ENCODE data around the gene RCAN2.

RCAN2 gene

GRCh38 chr6:46500382-46500781 lies 9.1 kb upstream of the RCAN2 start:
- in situ Hi-C loops (cut with HindIII; ENCODE audit: low sequenced_read_pairs), result no loop called here

GRCh38 chr6:46491628-46492547 lies 639 bp upstream of the RCAN2 start:
- in situ Hi-C loops (cut with HindIII; ENCODE audit: low sequenced_read_pairs), result no loop called here

- in situ Hi-C loops (cut with HindIII; ENCODE audit: low sequenced_read_pairs), result no loop called here
Observed at GRCh38 chr6:46490425-46491200, 636 bp downstream of the RCAN2 start.

- in situ Hi-C loops (cut with HindIII; ENCODE audit: low sequenced_read_pairs), result loop anchor here (5.0 kb wide), 1 partner anchor 94 kb away; no protein-coding TSS in a partner anchor
Observed at GRCh38 chr6:46486181-46486580, 5.1 kb downstream of the RCAN2 start.

GRCh38 chr6:46484081-46484820 lies 7.0 kb downstream of the RCAN2 start:
- in situ Hi-C loops (cut with HindIII; ENCODE audit: low sequenced_read_pairs), result no loop called here

- in situ Hi-C loops (cut with HindIII; ENCODE audit: low sequenced_read_pairs), result no loop called here
Observed at GRCh38 chr6:46476301-46476700, 14.9 kb downstream of the RCAN2 start.

- in situ Hi-C loops (cut with HindIII; ENCODE audit: low sequenced_read_pairs), result no loop called here
Observed at GRCh38 chr6:46473881-46474280, 17.4 kb downstream of the RCAN2 start.

GRCh38 chr6:46472243-46472642 lies 19.0 kb downstream of the RCAN2 start:
- in situ Hi-C loops (cut with HindIII; ENCODE audit: low sequenced_read_pairs), result no loop called here

GRCh38 chr6:46469021-46469420 lies 22.2 kb downstream of the RCAN2 start:
- in situ Hi-C loops (cut with HindIII; ENCODE audit: low sequenced_read_pairs), result no loop called here

- in situ Hi-C loops (cut with HindIII; ENCODE audit: low sequenced_read_pairs), result no loop called here
Observed at GRCh38 chr6:46468403-46469010, 22.7 kb downstream of the RCAN2 start.

GRCh38 chr6:46466570-46466969 lies 24.7 kb downstream of the RCAN2 start:
- in situ Hi-C loops (cut with HindIII; ENCODE audit: low sequenced_read_pairs), result no loop called here

- in situ Hi-C loops (cut with HindIII; ENCODE audit: low sequenced_read_pairs), result no loop called here
Observed at GRCh38 chr6:46465294-46466165, 25.7 kb downstream of the RCAN2 start.

- in situ Hi-C loops (cut with HindIII; ENCODE audit: low sequenced_read_pairs), result no loop called here
Observed at GRCh38 chr6:46456297-46456696, 35.0 kb downstream of the RCAN2 start.

GRCh38 chr6:46454691-46455090 lies 36.6 kb downstream of the RCAN2 start:
- in situ Hi-C loops (cut with HindIII; ENCODE audit: low sequenced_read_pairs), result no loop called here

- in situ Hi-C loops (cut with HindIII; ENCODE audit: low sequenced_read_pairs), result no loop called here
Observed at GRCh38 chr6:46453741-46454316, 37.4 kb downstream of the RCAN2 start.

GRCh38 chr6:46453216-46453615 lies 38.0 kb downstream of the RCAN2 start:
- in situ Hi-C loops (cut with HindIII; ENCODE audit: low sequenced_read_pairs), result no loop called here

GRCh38 chr6:46452312-46452917 lies 38.8 kb downstream of the RCAN2 start:
- in situ Hi-C loops (cut with HindIII; ENCODE audit: low sequenced_read_pairs), result no loop called here

- in situ Hi-C loops (cut with HindIII; ENCODE audit: low sequenced_read_pairs), result no loop called here
Observed at GRCh38 chr6:46451343-46451742, 39.9 kb downstream of the RCAN2 start.
